Kidney epithelial cell (primary cell): ENCODE data around the gene SORCS2. TPM values are rescaled to one million over a fixed set of nuclear protein-coding genes. Genes with fewer than 3 reads are reported as not detected.

ENCODE experiments used
- DNase-seq: peaks from one replicate; pipeline ENCODE4 v3.0.0-alpha.2; 2010; ENCODE audit warnings: low read depth
- H3K27me3 ChIP-seq: 2 replicates; pipeline ENCODE4 v1.6.0; 2011; ENCODE audit warnings: low read length; ENCODE audit not compliant: control insufficient read depth, insufficient read depth
- H3K36me3 ChIP-seq: 2 replicates; pipeline ENCODE4 v1.5.1; 2011; ENCODE audit warnings: low read length; ENCODE audit not compliant: control insufficient read depth, insufficient read depth
- H3K4me3 ChIP-seq: 2 replicates; pipeline ENCODE4 v1.5.1; 2011; ENCODE audit warnings: low read depth, mild to moderate bottlenecking, control low read depth, low read length
- total RNA-seq: library from RNA; depleted of rRNA; stranded (reverse); fragments of >200 nt; gene quantifications from 2 replicates; pipeline ENCODE4 v1.2.3, GENCODE V29; 2015
- TF ChIP-seq, protein P1 (sequence below): IDR thresholded peaks from 2 replicates; pipeline ENCODE4 v1.5.1; 2011; ENCODE audit warnings: mild to moderate bottlenecking, moderate library complexity, low read length, control low read depth, inconsistent platforms; ENCODE audit not compliant: insufficient read depth, poor library complexity, severe bottlenecking

The SORCS2 gene
- total RNA-seq, 1 donor from 2014 or later: 1.4 TPM

DNA sequence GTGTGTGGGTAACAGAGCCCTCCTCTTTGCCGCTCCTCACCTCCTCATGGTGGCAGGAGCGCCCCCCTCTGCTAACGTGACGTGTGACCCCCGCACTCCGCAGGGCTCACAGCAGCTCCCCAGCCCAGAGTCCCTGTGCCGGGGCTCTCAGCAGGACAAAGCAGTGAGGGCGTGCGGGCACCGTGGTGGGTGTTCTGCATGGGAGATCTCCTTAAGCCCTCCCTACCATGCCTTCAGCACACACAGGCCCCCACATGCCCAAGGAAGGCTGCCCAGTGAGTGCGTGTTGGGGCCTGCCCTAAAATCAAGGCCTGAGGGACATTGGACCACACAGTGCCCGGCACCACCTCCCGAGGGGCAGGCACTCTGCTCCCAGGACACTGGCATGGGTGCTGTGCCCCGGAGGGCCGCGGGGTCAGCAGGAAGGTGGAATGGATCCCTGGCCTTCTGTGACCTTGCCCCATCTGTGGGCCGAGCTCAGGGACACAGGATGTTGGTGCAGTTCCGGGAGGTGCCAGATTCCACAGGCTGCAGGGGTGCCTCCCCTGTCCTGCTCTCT, 232.3 kb downstream of the SORCS2 start:
- TF ChIP-seq, protein P1, sequence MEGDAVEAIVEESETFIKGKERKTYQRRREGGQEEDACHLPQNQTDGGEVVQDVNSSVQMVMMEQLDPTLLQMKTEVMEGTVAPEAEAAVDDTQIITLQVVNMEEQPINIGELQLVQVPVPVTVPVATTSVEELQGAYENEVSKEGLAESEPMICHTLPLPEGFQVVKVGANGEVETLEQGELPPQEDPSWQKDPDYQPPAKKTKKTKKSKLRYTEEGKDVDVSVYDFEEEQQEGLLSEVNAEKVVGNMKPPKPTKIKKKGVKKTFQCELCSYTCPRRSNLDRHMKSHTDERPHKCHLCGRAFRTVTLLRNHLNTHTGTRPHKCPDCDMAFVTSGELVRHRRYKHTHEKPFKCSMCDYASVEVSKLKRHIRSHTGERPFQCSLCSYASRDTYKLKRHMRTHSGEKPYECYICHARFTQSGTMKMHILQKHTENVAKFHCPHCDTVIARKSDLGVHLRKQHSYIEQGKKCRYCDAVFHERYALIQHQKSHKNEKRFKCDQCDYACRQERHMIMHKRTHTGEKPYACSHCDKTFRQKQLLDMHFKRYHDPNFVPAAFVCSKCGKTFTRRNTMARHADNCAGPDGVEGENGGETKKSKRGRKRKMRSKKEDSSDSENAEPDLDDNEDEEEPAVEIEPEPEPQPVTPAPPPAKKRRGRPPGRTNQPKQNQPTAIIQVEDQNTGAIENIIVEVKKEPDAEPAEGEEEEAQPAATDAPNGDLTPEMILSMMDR: no peak
- H3K27me3 ChIP-seq: no peaks in the 10 kb centered on the region
- no peaks in the 10 kb centered on the region for H3K36me3 ChIP-seq
- H3K4me3 ChIP-seq: no peak overlapping the region
- no peak for DNase-seq

DNA sequence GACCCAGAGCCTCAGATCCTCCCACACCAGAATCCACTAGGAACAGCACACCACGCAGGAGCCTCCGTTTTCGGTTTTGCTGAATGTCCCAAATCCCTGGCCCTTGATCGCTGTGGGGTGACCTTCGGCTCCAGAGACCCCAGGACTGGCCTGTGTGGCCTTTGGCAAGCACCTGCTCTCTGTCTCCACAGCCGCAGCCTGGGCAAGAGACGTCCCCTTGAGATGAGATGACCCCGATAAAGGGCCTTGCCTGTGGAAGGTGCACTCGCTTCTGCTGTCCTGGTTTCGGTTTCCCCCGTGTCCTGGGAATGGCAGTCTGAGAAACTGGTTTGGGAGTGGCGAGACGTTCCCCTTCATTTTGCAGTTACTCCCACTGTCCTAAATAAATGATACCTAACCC, 232.8 kb downstream of the SORCS2 start:
- Histone ChIP-seq H3K36me3 (no peaks in the 10 kb centered on the region), H3K27me3 (no peaks in the 10 kb centered on the region), H3K4me3 (no peak overlapping the region)
- no peak for DNase-seq
- TF ChIP-seq, protein P1: no peak

DNA sequence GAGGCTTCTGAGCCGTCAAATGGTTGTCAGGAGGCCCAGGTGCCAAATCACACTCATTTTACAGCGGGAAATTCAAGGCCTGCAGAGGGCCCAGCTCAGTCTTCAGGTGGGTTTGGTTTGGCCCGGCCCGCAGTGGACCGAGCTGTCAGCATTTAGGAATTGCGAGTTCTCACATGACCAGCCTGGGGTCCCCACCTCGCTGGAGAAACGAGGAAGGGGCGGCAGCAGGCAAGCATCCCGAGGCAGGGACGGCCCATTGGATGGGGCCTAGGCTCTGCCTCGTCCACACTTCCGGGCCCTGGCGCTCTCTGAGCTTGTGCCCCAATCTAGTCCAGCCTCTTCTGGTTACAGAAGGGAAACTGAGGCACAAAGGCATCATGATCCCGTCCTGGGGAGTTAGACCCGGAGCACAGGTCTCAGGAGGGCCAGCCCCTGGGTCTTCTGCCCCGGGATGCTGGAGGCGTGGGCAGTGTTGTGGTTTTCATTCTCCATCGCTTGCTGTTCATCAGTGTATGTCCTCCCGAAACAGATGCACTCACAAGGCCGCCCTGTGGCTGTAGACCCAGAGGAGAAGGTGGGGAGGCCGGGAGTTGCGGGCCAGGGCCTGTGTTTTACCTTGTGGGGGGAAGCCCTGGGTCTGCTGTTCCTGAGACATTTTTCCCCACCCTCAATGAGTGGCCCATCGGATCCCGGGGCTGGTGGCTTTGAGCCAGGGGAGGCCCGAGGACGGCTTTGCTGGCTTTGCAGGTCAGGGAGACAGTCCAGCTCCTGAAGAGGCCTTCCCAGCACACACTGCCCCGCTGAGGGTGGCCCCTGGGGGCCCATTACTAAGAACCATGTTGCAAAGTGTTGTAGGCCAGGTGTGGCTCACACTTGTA, 233.5 kb downstream of the SORCS2 start:
- Histone ChIP-seq H3K4me3 (no peak overlapping the region), H3K27me3 (no peaks in the 10 kb centered on the region), H3K36me3 (no peaks in the 10 kb centered on the region)
- TF ChIP-seq, protein P1: no peak
- no peak for DNase-seq

DNA sequence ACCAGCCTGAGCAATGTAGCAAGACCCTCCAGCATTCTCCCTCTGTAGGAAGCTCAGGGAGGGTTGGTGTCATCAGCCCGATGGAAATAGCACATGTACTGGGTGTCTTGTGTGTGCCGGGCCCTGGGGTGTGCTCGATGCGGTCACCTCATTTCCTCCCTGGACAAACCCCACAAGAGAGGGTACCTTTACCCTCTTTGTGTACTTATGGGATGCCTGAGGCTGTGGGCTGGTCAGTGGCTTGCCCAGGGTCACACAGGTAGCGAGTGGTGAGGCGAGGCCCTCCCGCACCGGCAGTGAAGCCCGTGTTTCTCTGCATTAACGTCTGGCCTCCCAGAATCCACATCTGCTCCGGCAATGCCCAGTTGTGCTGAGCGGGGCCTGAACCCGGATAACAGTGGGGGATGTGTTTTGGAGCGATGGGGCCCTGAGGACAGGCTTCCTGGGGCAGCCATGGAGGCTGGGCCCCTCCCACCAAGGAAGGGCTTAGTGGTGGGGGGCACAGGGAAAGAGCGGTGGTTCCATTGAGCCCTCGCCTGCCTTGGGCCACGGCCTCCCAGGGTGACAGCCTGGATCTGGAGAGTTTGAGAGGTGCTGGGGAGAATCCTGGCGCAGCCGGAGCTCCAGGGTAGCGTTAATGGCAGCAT, 234.3 kb downstream of the SORCS2 start:
- DNase-seq: no peak
- H3K4me3 ChIP-seq: no peak overlapping the region
- TF ChIP-seq, protein P1: no peak
- H3K27me3 ChIP-seq: no peaks in the 10 kb centered on the region
- no peaks in the 10 kb centered on the region for H3K36me3 ChIP-seq

DNA sequence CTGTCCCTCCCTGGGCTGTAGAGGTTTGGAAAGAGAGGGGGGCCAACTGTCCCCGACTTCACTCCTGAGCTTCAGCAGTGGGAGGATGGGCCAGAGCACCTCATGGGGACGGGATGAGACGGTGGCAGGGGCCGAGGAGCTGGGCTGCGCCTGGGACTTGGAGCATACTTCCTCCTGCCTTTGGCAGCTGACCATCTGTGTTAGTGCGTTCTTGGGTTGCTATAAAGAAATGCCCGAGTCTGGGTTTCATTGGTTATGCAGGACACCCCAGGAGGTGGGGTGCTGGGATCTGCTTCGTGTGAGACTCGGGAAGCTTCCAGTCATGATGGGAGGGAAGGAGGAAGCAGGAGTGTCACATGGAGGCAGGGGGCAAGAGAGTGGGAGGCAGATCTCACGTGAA, 235.0 kb downstream of the SORCS2 start:
- H3K36me3 ChIP-seq: no peaks in the 10 kb centered on the region
- no peak for DNase-seq
- no peaks in the 10 kb centered on the region for H3K27me3 ChIP-seq
- TF ChIP-seq, protein P1: no peak
- no peak overlapping the region for H3K4me3 ChIP-seq
